Keratinocyte (primary cell): Measurements from ENCODE around the gene DVL2.

Experiments
- CTCF ChIP-seq, 3 experiments: IDR thresholded peaks in 1 of 3; conservative IDR thresholded peaks in 1 of 3; optimal IDR thresholded peaks in 1 of 3; 2 replicates in 2 of 3; 3 replicates in 1 of 3; pipeline versions ENCODE3 to v1.5.1; 2011; ENCODE audit warnings: low read length in 3 of 3, mild to moderate bottlenecking in 3 of 3, moderate library complexity in 2 of 3, control low read depth in 1 of 3, inconsistent platforms in 1 of 3; ENCODE audit not compliant: insufficient read depth in 2 of 3; ENCODE audit errors: extremely low read depth in 1 of 3
- EZH2 ChIP-seq: IDR thresholded peaks from one replicate; pipeline ENCODE4 v1.6.1; 2012; ENCODE audit warnings: inconsistent platforms, mild to moderate bottlenecking, low read length, moderate library complexity

GRCh38 chr17:7229504-7229903, 4.8 kb downstream of the DVL2 start:
- TF ChIP-seq CTCF (optimal IDR thresholded peaks at IDR 0.05 in 1 of 3, IDR thresholded peaks at IDR 0.05 in 1 of 3, conservative IDR thresholded peaks at IDR 0.05 in 1 of 3; ENCODE audit: extremely low read depth in 1 of 3, insufficient read depth in 2 of 3, low read length in 3 of 3) (no peak), EZH2 (no peak)
